GM19025 (cell line): ENCODE measurements around the gene ATXN2L.
"Not testable (repeated sequence)": the region's sequence is repeated elsewhere in the genome, so short reads cannot be mapped to it uniquely, and the experiment has no call there.

Source experiments
- ATAC-seq: cut with Tn5 transposase; IDR thresholded peaks from one replicate; pipeline ENCODE4 v1.9.1; 2021; ENCODE audit warnings: mild to moderate bottlenecking, low read depth, moderate library complexity; ENCODE audit not compliant: unreplicated experiment

Gene ATXN2L

GRCh38 chr16:28837672-28838557 lies 15.1 kb downstream of the ATXN2L start:
- no peak for ATAC-seq

GRCh38 chr16:28838558-28838918 lies 15.7 kb downstream of the ATXN2L start:
- no peak for ATAC-seq

- no peak for ATAC-seq
These were observed 16.3 kb downstream of the ATXN2L start for GRCh38 chr16:28839004-28839639.

GRCh38 chr16:28839899-28840298 lies 17.1 kb downstream of the ATXN2L start:
- no peak for ATAC-seq

- ATAC-seq, result no peak
These were observed 19.9 kb downstream of the ATXN2L start for GRCh38 chr16:28842696-28843095.

GRCh38 chr16:28843766-28844165 lies 21.0 kb downstream of the ATXN2L start:
- no peak for ATAC-seq

- ATAC-seq, result no peak
These were observed 21.6 kb downstream of the ATXN2L start for GRCh38 chr16:28844226-28844885.

GRCh38 chr16:28845293-28845692 lies 22.5 kb downstream of the ATXN2L start:
- ATAC-seq, result no peak

- no peak for ATAC-seq
These were observed 22.9 kb downstream of the ATXN2L start for GRCh38 chr16:28845761-28846079.

GRCh38 chr16:28846080-28846932 lies 23.5 kb downstream of the ATXN2L start, which contains the start of gene TUFM:
Gene TUFM (minus strand): TSS chr16:28846348. CDS start chr16:28846269, 79 bp downstream.
- peak; percentile 89 for ATAC-seq

GRCh38 chr16:28846933-28847273 lies 24.1 kb downstream of the ATXN2L start:
- no peak for ATAC-seq

GRCh38 chr16:28858421-28858820 lies 35.6 kb downstream of the ATXN2L start:
- no peak for ATAC-seq

GRCh38 chr16:28859326-28859725 lies 36.5 kb downstream of the ATXN2L start:
- ATAC-seq, result no peak

GRCh38 chr16:28863929-28864793 lies 41.4 kb downstream of the ATXN2L start:
- no peak for ATAC-seq

- no peak for ATAC-seq
These were observed 42.3 kb downstream of the ATXN2L start for GRCh38 chr16:28865001-28865688.

GRCh38 chr16:28865722-28866453 lies 43.1 kb downstream of the ATXN2L start:
- no peak for ATAC-seq

- ATAC-seq, result no peak
These were observed 43.6 kb downstream of the ATXN2L start for GRCh38 chr16:28866454-28866804.

- no peak for ATAC-seq
These were observed 44.4 kb downstream of the ATXN2L start for GRCh38 chr16:28867241-28867640.

GRCh38 chr16:28867646-28868045 lies 44.8 kb downstream of the ATXN2L start:
- not testable (repeated sequence) for ATAC-seq
